IMR-90 (cell line): Measurements from ENCODE around the gene ZNF423.

Experiments
- CEBPB ChIP-seq: IDR thresholded peaks from 2 replicates; pipeline ENCODE4 v1.6.1; 2012; ENCODE audit warnings: low read depth, low read length, improper control_type of control experiment
- CTCF ChIP-seq: conservative IDR thresholded peaks from 2 replicates; pipeline ENCODE4 v1.5.1; 2012; ENCODE audit warnings: mild to moderate bottlenecking, low read depth, low read length, improper control_type of control experiment
- MAZ ChIP-seq: IDR thresholded peaks from 2 replicates; pipeline ENCODE4 v1.6.1; 2012; ENCODE audit warnings: low read depth, mild to moderate bottlenecking, low read length, improper control_type of control experiment, moderate library complexity, borderline replicate concordance
- POLR2A ChIP-seq: IDR thresholded peaks from 2 replicates; pipeline ENCODE4 v1.6.1; 2012; ENCODE audit warnings: mild to moderate bottlenecking, low read depth, low read length

DNA sequence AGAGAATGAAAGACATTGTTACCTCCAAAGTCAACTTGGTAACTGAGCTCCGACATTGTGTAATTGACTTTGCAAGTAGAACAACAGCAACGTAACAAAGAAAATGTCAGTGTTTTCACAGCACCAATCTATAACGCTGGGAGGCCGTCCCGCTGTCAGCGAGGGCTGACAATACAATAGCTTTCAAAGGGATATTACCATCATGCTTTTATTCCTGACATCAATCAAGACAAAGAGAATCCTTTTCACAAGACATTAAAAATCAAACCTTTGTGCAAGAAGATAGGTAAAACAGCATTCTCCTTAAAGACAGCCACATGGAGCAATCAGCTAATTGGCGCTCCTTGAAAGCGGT lies 6.2 kb downstream of the ZNF423 start:
- TF ChIP-seq CTCF: no peak
- no peak for TF ChIP-seq POLR2A
- no peak for TF ChIP-seq MAZ
- no peak for TF ChIP-seq CEBPB
